ENCODE measurements around the gene GMPR.
A peak's percentile ranks its signal among the peaks of the same experiment; 100 is the strongest.

DNA sequence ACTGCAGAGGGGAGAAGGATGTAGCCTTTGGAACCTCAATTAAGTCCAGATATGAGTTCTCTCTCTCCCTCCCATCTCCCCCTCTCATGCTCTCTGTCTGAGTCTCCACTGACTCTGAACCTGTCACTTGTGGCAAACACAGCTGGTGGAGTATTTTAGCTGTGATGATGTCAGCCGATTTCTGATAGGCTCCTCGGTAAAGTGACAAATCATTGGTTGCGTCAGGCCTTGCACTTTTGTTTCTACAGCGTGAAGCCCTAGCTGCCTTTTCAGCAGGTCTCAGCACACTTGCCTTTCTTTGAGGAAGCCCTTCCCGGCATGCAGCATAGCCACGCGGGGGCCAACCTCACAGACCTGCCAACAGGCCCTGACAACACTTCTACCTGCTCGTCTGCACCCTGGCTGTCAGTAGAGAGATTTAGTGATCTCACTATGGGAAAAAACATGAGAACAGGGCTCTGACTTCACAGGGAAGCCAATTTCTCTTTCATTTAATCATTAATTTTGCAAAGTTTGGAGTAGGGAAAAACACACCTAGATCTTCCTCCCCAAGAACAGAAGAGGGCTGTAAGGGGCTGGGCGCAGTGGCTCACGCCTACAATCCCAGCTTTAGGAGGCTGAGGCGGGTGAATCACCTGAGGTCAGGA, 84.4 kb downstream of the GMPR start:
- TF ChIP-seq POLR2A (IDR thresholded peaks at IDR 0.05) (no peak), POLR2AphosphoS5 (IDR thresholded peaks at IDR 0.05) (peak; percentile 43 to 78 (median 74)), EP300 (IDR thresholded peaks at IDR 0.05) (no peak)
- TF ChIP-seq, protein P1, sequence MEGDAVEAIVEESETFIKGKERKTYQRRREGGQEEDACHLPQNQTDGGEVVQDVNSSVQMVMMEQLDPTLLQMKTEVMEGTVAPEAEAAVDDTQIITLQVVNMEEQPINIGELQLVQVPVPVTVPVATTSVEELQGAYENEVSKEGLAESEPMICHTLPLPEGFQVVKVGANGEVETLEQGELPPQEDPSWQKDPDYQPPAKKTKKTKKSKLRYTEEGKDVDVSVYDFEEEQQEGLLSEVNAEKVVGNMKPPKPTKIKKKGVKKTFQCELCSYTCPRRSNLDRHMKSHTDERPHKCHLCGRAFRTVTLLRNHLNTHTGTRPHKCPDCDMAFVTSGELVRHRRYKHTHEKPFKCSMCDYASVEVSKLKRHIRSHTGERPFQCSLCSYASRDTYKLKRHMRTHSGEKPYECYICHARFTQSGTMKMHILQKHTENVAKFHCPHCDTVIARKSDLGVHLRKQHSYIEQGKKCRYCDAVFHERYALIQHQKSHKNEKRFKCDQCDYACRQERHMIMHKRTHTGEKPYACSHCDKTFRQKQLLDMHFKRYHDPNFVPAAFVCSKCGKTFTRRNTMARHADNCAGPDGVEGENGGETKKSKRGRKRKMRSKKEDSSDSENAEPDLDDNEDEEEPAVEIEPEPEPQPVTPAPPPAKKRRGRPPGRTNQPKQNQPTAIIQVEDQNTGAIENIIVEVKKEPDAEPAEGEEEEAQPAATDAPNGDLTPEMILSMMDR (IDR thresholded peaks at IDR 0.05), result no peak
